HCT116 (cell line): ENCODE data around the gene PROB1. TPM values are rescaled to one million over a fixed set of nuclear protein-coding genes. Genes with fewer than 3 reads are reported as not detected.

Experiments used
- ATAC-seq: fragments of 200-7000 bp; cut with Tn5 transposase; 2 replicates; pipeline ENCODE4 v1.9.1; 2020; ENCODE audit warnings: mild to moderate bottlenecking, moderate library complexity
- BruUV-seq: library from RNA; stranded (reverse); fragments of 400-500 nt; replicated peaks from 2 replicates; lab custom pipeline; 2021; lab: Mats Ljungman, UMichigan
- CTCF ChIA-PET: fragments of 300-600 bp; sonication (Branson Sonifier 250); formaldehyde crosslinking; loops from one replicate; lab custom pipeline; 2021; ENCODE audit warnings: antibody characterized with exemption; lab: Charles Lee
- POLR2A ChIA-PET: fragments of 300-600, 350-600 bp; sonication (Branson Sonifier 250); formaldehyde crosslinking; loops from one replicate; lab custom pipeline; 2021; ENCODE audit warnings: antibody characterized with exemption; lab: Charles Lee
- RAD21 ChIA-PET, 2 experiments: fragments of 300-600 bp; sonication (Branson Sonifier 250); formaldehyde crosslinking; loops; one replicate each; lab custom pipeline; 2023; ENCODE audit warnings: low total read pairs in 2 of 2; ENCODE audit not compliant: uncharacterized antibody in 2 of 2, unreplicated experiment in 2 of 2, low non-redundant PET in 1 of 2; lab: Charles Lee
- DNase-seq: peaks from one replicate; pipeline ENCODE4 v3.0.0-alpha.2; 2010; ENCODE audit warnings: low read depth, low spot score
- H2AFZ ChIP-seq: fragments of 200-600 bp; shearing (Covaris generic), sonication (generic); 2 replicates; pipeline ENCODE4 v1.6.1; 2017; ENCODE audit warnings: low read depth, mixed run types, mixed read lengths, antibody characterized with exemption, low read length; ENCODE audit not compliant: poor library complexity, severe bottlenecking
- H3K27ac ChIP-seq: 2 replicates; pipeline ENCODE4 v1.5.1; 2012; ENCODE audit warnings: low read depth, low read length
- H3K27me3 ChIP-seq: fragments of 200-600 bp; sonication (generic); 2 replicates; pipeline ENCODE4 v1.6.1; 2016; ENCODE audit warnings: mixed run types, low read length, mixed read lengths; ENCODE audit not compliant: insufficient read depth
- H3K36me3 ChIP-seq, 2 experiments: fragments of 200-500 bp in 1 of 2; fragments of 200-600 bp in 1 of 2; sonication (Bioruptor generic) in 1 of 2; sonication (generic) in 1 of 2; 2 replicates each; pipeline versions ENCODE4 v1.5.1 to v1.6.1; 2014 to 2016; ENCODE audit warnings: low read length in 2 of 2, inconsistent platforms in 1 of 2, mixed read lengths in 1 of 2, mixed run types in 1 of 2; ENCODE audit not compliant: insufficient read depth in 2 of 2, control insufficient read depth in 1 of 2
- H3K4me1 ChIP-seq, 2 experiments: fragments of 200-600 bp in 1 of 2; sonication (generic) in 1 of 2; 2 replicates each; pipeline versions ENCODE4 v1.5.1 to v1.6.1; 2012 to 2017; ENCODE audit warnings: low read length in 2 of 2, inconsistent platforms in 1 of 2, mild to moderate bottlenecking in 1 of 2, mixed read lengths in 1 of 2, mixed run types in 1 of 2, moderate library complexity in 1 of 2; ENCODE audit not compliant: insufficient read depth in 2 of 2, control insufficient read depth in 1 of 2
- H3K4me2 ChIP-seq: fragments of 200-600 bp; sonication (generic); 2 replicates; pipeline ENCODE4 v1.6.1; 2017; ENCODE audit warnings: mixed run types, low read length, mixed read lengths
- H3K4me3 ChIP-seq, 2 experiments: fragments of 200-600 bp in 1 of 2; sonication (generic) in 1 of 2; replicated peaks in 1 of 2; 2 replicates each; pipeline ENCODE4 v1.5.1; 2011 to 2016; ENCODE audit warnings: low read length in 2 of 2, control low read depth in 1 of 2, low read depth in 1 of 2, mild to moderate bottlenecking in 1 of 2, mixed read lengths in 1 of 2, mixed run types in 1 of 2
- H3K79me2 ChIP-seq: fragments of 200-600 bp; sonication (generic); 2 replicates; pipeline ENCODE4 v1.6.1; 2017; ENCODE audit warnings: mild to moderate bottlenecking, mixed run types, low read length, moderate library complexity, mixed read lengths; ENCODE audit not compliant: insufficient read depth
- H3K9ac ChIP-seq: fragments of 200-600 bp; sonication (generic); 2 replicates; pipeline ENCODE4 v1.6.1; 2016; ENCODE audit warnings: low read length, mixed read lengths
- H3K9me2 ChIP-seq: fragments of 200-600 bp; sonication (generic), shearing (Covaris generic); 2 replicates; pipeline ENCODE4 v1.6.1; 2017; ENCODE audit warnings: mixed run types, mild to moderate bottlenecking, moderate library complexity; ENCODE audit not compliant: insufficient read depth
- H3K9me3 ChIP-seq, 2 experiments: fragments of 200-500 bp in 1 of 2; fragments of 200-600 bp in 1 of 2; sonication (Bioruptor generic) in 1 of 2; sonication (generic) in 1 of 2; 2 replicates each; pipeline ENCODE4 v1.6.1; 2014 to 2017; ENCODE audit warnings: low read length in 2 of 2, mixed read lengths in 2 of 2, inconsistent platforms in 1 of 2, low read depth in 1 of 2, mild to moderate bottlenecking in 1 of 2, mixed run types in 1 of 2, moderate library complexity in 1 of 2; ENCODE audit not compliant: control insufficient read depth in 1 of 2, insufficient read depth in 1 of 2
- H4K20me1 ChIP-seq: fragments of 200-600 bp; sonication (generic), shearing (Covaris generic); 2 replicates; pipeline ENCODE4 v1.6.1; 2017; ENCODE audit warnings: mixed run types, mild to moderate bottlenecking, moderate library complexity; ENCODE audit not compliant: insufficient read depth
- CBX3 ChIP-seq: IDR thresholded peaks from 2 replicates; pipeline ENCODE4 v1.6.1; 2012; ENCODE audit warnings: low read depth
- CEBPB ChIP-seq: IDR thresholded peaks from 2 replicates; pipeline ENCODE4 v1.6.1; 2012; ENCODE audit warnings: low read depth
- EGR1 ChIP-seq: IDR thresholded peaks from 2 replicates; pipeline ENCODE4 v1.6.1; 2012; ENCODE audit warnings: low read depth
- ELF1 ChIP-seq: IDR thresholded peaks from 2 replicates; pipeline ENCODE4 v1.6.1; 2012; ENCODE audit warnings: low read depth, borderline replicate concordance
- EZH2 ChIP-seq: fragments of 200-600 bp; sonication (generic); IDR thresholded peaks from 2 replicates; pipeline ENCODE4 v1.6.1; 2017; ENCODE audit warnings: antibody characterized with exemption, mixed run types
- EZH2phosphoT487 ChIP-seq: fragments of 200-600 bp; IDR thresholded peaks from 2 replicates; pipeline ENCODE4 v1.6.1; 2018; ENCODE audit warnings: antibody characterized with exemption, borderline replicate concordance
- FOSL1 ChIP-seq: IDR thresholded peaks from 2 replicates; pipeline ENCODE4 v1.6.1; 2012; ENCODE audit warnings: low read depth
- JUND ChIP-seq: IDR thresholded peaks from 2 replicates; pipeline ENCODE4 v1.6.1; 2012
- MAX ChIP-seq: IDR thresholded peaks from 2 replicates; pipeline ENCODE4 v1.6.1; 2012
- POLR2A ChIP-seq: IDR thresholded peaks from 2 replicates; pipeline ENCODE4 v1.7.0; 2011; ENCODE audit warnings: borderline replicate concordance; ENCODE audit not compliant: insufficient read depth, insufficient read length; ENCODE audit errors: extremely low read depth
- POLR2AphosphoS5 ChIP-seq: IDR thresholded peaks from 2 replicates; pipeline ENCODE4 v1.6.1; 2011; ENCODE audit warnings: mild to moderate bottlenecking, low read depth, low read length, moderate library complexity
- REST ChIP-seq: IDR thresholded peaks from 2 replicates; pipeline ENCODE4 v1.6.1; 2012; ENCODE audit warnings: low read depth
- SP1 ChIP-seq: IDR thresholded peaks from 2 replicates; pipeline ENCODE4 v1.6.1; 2012; ENCODE audit warnings: low read depth
- ZBTB33 ChIP-seq: IDR thresholded peaks from 2 replicates; pipeline ENCODE4 v1.6.1; 2011; ENCODE audit warnings: mild to moderate bottlenecking, low read length, moderate library complexity; ENCODE audit not compliant: insufficient replicate concordance; ENCODE audit errors: extremely low read depth
- intact Hi-C: fragments of 100-400 bp; cut with micrococcal nuclease; formaldehyde crosslinking; loops from 2 replicates; pipeline ENCODE4 v1.10.0; 2022
- total RNA-seq: library from RNA; stranded (reverse); gene quantifications from one replicate; pipeline ENCODE4 v1.2.1, GENCODE V29; 2021; ENCODE audit not compliant: unreplicated experiment

The PROB1 gene
- total RNA-seq, 1 experiment from 2014 or later, result 1.7 TPM

DNA sequence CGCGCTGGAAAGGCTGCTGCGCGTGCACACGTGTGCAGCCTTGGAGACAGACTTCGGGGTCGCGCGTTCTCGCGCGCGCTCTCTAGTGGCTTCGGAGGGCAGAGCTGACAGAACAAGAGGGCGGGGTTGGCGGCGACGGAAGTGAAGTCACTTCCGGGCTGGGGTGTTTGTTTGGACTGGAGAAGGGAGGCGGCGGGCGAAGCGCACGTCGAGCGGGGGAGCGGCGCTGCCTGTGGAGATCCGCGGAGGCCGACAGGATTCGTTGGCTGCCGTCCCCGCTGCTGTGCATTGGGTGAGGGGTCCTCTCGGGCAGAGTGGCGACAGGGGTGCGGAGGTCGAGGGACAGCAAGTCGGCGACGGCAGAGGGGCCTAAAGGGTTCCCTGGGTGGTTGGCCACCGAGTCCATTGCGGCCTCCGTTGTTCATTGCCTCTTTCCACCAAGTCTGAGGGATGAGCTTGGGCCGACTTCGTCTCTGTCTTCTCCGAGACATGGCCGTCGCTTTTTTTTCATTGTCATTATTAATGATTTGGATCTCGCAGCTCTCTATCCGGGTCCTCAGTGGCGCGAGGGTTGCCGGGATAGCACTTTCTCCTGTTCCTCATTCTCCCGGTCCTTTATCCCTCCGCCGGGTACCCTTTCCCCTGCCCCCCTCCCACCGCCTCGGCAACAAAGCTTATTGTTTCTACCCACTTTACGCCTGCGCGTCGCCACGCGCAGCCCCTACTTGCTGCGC is 53.0 kb downstream of the PROB1 start, which contains the start of gene PAIP2 (continued):
- TF ChIP-seq REST (no peak), CBX3 (peak; percentile 78; the same call in 1 of the 2 replicates), CEBPB (no peak), JUND (peak; percentile 43; the same call in 1 of the 2 replicates), POLR2AphosphoS5 (peak; percentile 96), EGR1 (0 out of 2 replicates have a peak, but pooled peaks have one; percentile 53)

GRCh38 chr5:139341187-139341688 is 53.7 kb downstream of the PROB1 start:
- Histone ChIP-seq H3K36me3 (0 out of 4 replicates have a peak, but pooled peaks cover 4% of the 10 kb centered on the region in 2 experiments), H3K4me3 (peak overlapping the region; percentile 83 to 88), H3K27me3 (no peaks in the 10 kb centered on the region), H2AFZ (peak overlapping the region; percentile 27), H3K9ac (peak overlapping the region; percentile 95), H4K20me1 (peaks cover 6% of the 10 kb centered on the region; the same call in 1 of the 2 replicates), H3K27ac (no peak overlapping the region; the same call in 1 of the 2 replicates), H3K9me3 (no peaks in the 10 kb centered on the region), H3K79me2 (peaks cover 44% of the 10 kb centered on the region), H3K4me1 (peaks cover 4 to 16% of the 10 kb centered on the region in 2 experiments; a peak in 3 of 4 replicates), H3K9me2 (no peaks in the 10 kb centered on the region), H3K4me2 (peak overlapping the region; percentile 93)
- DNase-seq (no peak), ATAC-seq (no peak)
- ChIA-PET CTCF (interaction anchor here (1.9 kb wide), 1 partner anchor 22 kb away, joined by 6 read pairs; no protein-coding TSS in a partner anchor), RAD21 (no interaction called here), POLR2A (interaction anchor here (1.1 to 2.8 kb wide), 4 partner anchors 30 to 68 kb away, joined by 3 to 14 read pairs (median 3); partner anchors contain the start of gene MATR3)
- BruUV-seq, result no TSS peak
- intact Hi-C loops, result loop anchor here (1.0 kb wide), 1 partner anchor 47 kb away; no protein-coding TSS in a partner anchor
- TF ChIP-seq ZBTB33, result no peak
- no peak for TF ChIP-seq SP1
- TF ChIP-seq ELF1, result no peak
- no peak for TF ChIP-seq EZH2
- no peak for TF ChIP-seq JUND
- TF ChIP-seq MAX, result no peak
- TF ChIP-seq FOSL1, result no peak
- TF ChIP-seq POLR2A, result no peak
- TF ChIP-seq EZH2phosphoT487, result no peak
- TF ChIP-seq REST, result no peak
